NT2/D1 (cell line): ENCODE results near the gene PRSS57.

Experiments used
- SUZ12 ChIP-seq: IDR thresholded peaks from 2 replicates; pipeline ENCODE4 v1.6.1; 2011; ENCODE audit not compliant: insufficient read length, insufficient read depth; ENCODE audit errors: extremely low read depth
- YY1 ChIP-seq: IDR thresholded peaks from 2 replicates; pipeline ENCODE4 v1.6.1; 2011; ENCODE audit not compliant: insufficient read length, insufficient read depth
- ZNF274 ChIP-seq: IDR thresholded peaks from 2 replicates; pipeline ENCODE4 v1.6.1; 2011; ENCODE audit warnings: mild to moderate bottlenecking, low read depth, low read length

DNA sequence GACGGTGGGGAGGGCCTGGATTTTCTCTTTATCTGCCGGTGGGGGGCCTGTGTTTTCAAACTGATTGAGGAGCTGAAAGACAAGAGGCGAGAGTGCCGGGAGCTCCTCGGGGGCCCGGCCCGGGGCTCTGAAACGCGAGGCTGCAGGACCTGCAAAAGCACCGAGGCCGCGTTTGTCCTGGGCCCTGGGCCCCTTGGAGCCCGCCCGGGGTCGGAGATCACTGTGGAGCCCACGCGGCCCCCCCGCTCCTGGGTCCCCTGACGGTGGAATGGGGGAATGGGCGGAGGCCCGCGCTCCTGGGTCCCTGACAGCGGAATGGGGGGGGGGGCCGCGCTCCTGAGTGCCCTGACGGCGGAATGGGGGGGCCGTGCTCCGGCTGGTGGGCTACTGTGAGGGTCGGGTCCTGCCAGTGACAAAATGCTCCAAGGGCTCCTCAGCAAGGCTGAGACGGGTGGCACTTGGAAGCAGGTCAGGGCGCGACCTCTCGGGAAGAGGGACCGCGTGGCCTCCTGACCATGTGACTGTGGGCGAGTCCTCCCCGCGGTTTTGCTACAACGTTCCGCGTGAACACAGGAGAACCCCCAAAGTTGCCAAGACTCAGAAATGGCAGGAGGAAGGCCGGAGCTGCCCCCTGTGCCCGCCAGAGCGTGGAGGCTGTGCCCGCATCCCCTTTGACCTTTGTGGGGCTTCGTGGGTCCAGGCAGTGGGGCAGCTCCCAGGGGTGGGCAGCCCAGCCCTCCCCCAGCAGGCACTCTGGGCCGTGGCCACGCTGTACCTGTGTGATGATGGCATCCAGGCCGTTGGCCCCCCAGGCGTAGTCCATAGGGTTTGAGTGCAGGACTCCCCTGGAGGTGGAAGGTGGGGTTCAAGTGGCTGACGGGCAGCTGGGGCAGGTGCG lies 46.1 kb downstream of the PRSS57 start:
- TF ChIP-seq ZNF274 (no peak), SUZ12 (no peak), YY1 (no peak)
